CD4-positive, alpha-beta T cell treated with Interleukin-6 at 100 ng/mL for 8 hours (primary cell): Measurements from ENCODE around the gene HAL.
A peak's percentile ranks its signal among the peaks of the same experiment; 100 is the strongest.

Experiments used
- DNase-seq: peaks from one replicate; pipeline ENCODE4 v3.0.0-alpha.2; 2020; ENCODE audit warnings: mixed read lengths, low spot score

The HAL gene

DNA sequence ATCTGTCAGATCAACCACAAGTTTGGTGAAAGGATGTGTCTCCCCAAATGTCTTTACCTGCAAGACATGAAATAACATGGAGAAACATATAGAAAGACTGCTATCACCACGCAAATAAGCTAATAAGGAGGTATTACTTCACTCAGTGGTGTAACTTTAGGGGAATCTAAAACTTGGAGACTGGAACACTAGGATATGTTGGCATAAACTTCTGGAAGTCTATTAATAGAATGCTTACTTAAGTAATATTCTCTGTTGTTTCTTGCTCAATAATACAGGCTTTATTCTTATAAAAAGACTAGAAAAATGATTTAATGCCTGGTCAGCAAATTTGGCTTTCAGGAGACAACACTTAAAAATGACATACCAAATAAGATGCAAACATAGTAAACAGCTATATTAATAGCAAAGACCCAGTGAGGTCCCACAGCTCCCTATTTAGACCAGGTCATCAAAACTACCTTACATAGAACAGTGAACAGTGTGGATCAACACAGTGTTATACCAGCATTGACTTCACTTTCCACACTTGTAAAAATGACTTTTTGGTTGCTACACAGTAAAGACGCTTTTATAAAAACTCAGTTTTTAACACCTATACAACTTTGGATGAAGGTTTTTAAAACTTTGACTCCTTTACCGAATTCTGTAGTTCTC, 18.9 kb upstream of the HAL start:
- no peak for DNase-seq

DNA sequence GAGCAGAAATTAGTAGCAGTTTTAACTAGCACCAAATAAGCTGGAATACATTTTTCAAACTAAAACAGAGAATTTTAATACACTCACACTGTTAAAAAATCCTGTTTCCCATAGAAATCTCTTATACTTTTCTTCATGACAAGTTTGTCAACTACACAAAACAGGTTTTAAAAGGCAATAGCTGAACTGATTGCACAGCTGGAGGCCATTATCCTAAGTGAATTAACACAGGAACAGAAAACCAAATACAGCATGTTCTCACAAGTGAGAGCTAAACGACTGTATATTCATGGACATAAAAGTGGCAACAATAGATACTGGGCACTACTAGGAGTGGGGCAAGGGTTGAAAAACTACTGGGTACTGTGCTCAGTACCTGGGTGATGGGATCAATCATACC, 11.6 kb upstream of the HAL start:
- DNase-seq = no peak

DNA sequence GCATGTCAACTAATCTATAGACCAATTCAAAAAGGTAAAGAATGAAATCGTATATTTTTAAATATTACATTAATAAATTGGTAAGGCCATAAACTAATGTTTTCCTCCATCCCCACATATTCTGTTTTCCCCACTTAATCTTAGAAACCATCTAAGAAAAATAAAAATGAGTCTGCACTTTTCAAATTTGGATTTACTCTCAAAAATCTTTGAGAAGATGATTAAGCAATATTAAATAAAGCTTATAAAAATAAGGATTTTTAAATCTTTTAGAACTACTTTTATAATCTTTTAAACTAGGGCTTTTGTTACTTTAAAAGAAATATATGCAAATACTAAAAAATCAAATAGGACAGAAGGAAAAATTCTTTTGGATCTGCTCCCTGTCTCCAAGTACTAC, 10.6 kb upstream of the HAL start:
- DNase-seq = no peak

DNA sequence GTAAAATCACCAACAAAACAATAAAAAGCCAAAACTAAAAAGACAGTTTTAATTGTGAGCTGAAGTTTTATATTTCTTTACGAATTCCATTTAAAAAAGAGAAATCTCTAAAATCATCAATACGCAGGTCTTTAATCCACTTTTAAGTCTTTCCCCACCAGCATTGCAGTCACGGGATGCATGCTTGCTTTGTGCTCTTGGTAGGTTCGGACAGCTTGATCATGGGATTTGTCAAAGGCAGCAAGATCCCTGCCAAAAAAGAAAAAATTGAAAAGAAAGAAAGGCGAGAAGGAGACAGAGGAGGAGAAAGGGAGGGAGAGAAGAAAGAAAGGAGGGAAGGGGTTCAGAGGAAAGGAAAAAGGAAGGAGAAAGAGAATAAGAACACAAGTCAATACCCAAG, 4.7 kb upstream of the HAL start:
- DNase-seq = no peak

DNA sequence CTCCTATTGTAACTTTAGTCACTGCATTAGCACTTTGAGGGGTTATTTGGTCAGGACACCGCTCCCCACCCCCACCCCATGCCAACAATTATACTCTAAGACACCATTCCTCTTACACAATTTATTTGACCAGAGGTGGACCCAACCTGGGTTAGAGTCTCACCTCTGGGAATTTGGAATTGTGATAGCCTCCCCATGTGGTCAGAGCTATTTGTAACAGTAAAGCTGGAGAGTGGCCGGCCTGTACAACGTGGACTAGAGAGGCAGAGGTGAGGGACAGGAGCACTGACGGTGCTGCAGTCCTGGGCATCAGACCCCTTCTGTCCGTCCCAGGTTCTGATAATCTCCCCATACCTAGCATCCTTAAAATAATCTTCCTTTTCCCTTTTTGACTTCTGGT, 3.3 kb upstream of the HAL start:
- no peak for DNase-seq

DNA sequence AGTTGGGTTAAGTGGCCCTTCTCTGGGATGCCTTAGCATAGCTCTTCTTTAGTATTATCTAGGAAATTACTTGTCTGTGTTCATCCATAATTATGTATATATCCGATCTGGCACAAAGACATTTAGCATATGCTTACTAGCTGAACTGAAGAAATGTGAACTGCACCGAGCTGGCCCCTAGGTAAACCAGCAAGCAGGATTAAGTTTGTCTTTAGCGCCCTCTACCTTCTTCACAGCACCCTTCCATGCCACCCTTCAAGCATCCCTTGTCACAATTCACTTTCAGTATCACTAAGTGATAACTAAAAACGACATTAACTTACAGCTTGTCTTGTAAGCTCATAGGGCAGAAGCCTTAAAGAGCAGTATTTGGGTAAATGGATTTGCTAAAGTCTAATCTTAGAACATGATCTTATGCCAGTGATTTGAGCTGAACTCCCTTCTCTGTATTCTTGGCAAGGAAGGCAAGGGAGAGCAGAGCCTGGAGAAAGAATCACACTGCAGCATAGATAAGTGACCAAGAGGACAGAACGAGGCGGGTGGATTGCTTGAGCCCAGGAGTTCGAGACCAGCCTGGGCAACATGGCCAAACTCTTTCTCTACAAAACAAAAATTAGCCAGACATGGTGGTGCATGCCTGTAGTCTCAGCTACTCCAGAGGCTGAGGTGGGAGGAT, 2.6 kb upstream of the HAL start:
- DNase-seq = peak; percentile 60

DNA sequence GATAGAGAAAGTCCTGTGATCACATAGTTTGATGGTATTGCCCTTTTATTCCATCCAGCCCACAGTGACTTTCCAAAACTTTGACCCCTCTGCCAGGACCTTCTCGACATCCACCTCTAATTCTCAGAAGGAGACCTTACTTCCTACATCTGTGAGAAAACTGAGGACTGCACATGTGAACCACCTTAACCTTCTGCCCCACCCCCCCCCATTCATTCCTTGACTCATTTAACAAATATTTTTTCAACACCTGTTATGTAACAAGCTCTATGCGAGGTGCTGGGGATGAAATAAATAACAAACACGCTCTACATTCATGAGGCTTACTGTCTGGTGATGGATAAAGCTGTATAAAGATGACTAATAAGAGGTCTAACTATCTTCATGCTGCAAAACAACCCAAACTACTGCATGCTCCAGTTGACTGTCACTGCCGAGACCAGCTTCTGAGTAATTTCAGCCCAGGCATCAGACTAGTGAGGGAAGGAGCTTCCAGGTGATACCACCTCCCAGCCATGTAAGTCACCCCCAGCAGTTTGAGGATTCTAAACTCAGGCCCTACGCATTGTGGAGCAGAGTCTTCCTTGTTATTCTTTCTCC, 1.9 kb upstream of the HAL start:
- no peak for DNase-seq

DNA sequence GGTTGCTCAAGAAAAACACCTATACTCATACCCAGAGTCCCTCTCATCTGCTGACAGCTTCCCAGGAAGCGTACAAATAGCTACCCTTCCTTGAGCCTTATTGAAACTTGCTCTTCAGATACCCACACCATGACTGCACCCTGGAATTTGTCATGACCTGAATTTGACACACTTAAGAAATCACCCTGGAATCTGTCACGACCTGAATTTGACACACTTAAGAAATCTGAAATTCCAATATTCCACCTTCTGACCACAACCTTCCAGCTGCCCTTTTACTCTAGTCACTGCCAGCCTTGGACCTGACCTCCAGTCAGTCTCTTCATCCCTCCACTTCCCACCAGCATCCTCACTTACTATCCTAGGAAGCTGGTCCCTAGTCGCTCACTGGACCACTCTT, 1.1 kb upstream of the HAL start:
- no peak for DNase-seq

DNA sequence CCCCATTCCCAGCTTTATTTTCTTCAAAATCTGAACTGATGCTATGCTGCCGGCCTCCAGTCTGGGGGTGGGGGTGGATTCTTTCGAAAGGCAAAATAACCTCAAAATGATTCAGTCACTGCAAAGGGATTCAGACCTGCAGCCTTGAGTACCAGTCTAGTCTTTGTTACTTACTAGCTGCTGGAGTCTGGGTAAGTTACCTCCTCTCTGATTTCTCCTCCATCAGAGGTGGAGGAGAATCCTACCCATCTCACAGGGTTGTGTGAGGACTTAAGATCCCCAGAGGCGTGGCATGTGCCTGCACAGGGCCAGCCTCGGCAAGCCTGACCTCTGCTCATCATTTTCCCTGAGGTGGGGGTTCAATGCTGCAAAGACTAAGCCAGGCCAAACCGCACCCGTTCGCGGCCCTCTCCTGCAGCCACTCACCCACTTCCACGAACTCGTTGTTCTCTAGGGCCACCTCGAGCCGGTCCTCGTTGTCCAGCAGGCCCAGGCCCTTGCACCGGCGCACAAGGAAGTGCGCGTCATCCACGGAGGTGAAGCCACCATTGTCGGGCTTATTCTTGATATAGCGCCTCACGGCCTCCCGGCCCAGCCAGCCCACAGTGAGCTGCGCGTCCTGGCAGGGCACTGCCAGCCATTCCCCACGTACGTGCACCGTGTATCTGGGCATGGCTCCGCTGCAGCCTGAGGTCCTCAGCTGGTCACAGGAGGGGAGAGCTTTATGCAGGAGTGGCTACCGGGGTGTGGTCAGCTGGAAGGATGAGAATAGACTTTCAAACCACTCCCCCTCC, 709 bp downstream of the HAL start:
- DNase-seq = no peak

DNA sequence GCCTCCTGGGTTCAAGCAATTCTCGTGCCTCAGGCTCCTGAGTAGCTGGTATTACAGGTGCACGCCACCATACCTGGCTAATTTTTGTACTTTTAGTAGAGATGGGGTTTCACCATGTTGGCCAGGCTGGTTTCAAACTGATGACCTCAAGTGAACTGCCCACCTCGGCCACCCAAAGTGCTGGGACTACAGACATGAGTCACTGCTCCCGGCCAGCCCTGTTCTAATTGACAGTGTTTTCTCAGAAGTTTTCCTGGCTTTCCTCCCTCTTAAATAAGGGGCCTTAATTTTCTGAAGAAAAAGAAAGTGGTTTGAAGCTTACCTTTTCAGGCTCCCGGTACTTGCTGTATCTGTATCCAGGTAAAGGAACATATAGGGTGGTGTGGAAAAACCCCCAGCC, 1.7 kb downstream of the HAL start:
- no peak for DNase-seq

DNA sequence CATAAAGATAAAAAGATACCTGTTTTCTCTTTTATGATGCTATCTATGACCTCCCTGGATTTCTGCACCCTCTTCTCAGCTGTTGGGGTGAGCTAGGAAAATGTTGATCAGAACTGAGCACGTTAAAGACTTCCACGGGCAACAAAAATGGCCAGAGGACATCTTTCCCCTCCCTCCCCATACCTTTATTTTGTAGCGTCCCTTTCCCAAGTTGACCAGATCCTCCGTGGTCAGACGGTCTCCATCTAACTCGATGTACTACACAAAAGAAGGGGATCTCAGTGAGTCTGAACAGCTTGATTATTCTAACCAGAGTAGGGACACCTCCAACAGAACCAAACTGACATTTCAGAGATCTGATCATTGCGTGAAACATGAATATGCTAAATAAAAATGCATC, 2.2 kb downstream of the HAL start:
- DNase-seq = no peak

DNA sequence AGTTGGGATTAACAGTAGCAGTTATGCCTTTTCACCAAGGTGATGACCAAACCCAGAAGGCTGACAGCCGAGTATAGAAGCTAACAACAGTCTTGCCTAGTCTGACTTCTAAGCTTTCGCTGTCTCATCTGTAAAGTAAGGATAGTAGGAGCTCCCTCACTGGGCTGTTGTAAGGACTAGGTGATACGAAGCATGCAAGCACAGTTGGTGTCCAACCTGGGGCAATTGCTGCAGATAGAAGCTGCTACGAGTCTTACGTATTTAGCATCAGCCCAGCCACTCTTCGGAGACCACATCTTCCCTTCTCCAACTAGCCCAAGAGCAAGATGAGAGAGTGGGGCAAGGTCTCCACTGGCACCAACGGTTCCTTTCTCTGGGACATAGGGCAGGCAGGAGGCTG, 6.0 kb downstream of the HAL start:
- DNase-seq = no peak

DNA sequence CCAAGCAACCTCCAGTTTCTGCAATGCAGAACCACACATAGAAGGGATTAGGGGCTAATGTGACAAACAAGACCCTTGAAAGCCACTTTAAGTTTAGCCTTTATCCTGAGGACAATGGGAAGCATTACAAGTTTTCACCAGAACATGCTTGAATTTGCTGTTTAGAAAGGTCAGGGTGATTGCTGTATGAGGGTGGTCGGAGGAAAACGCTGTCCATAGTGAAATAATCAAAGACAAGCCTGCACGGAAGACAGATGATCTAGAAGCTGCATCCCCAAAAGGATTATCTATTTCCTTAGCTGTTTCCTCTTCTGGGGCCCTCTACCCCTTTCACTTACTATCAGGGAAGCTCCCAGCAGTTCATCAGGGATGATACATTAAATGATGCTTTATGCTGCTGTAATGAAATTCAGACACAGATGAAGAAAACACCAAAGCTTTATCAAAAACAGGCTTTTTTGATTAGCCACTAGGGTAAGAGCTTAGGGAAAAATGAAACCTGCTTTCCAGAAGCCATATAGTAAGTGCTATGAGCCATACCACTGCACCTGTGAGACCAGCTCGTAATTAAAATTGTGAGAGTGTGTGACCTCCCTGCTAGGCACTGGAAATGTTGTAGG, 6.5 kb downstream of the HAL start:
- DNase-seq = no peak

DNA sequence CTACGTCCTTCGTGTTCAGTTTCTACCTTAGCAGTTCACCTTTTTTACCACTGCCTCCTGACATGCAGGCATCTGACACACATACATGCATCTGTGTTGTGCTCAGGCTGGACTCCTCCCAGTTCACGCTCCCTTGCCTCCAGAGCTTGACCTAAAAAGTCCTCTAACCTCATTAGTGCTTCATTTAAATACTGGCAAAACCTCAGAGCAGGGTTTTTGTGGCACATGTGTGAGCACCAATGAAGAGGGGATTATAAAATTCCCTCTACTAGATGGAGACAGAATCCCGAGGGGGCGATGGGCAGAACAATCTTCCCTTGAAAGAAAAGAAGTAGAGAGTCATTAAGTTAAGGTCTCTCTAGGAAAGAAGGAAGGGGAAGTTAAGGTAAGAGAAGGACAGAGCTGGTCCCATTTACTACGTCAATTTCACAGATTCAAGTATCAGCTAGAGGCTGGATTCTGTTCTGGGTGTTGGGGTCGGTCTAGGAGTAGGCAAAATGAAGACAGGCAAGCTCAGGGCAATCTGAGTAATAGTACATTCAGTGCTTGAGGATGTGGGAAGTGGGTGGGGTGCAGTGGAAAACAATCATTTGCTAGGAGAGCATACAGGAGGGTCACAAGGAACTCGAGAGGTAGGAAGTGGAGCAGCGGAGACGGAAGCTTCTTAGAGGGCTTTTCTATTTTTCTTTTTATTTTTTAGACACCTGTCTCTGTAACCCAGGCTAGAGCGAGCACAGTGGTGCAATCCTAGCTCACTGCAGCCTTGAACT, 7.5 kb downstream of the HAL start:
- no peak for DNase-seq

DNA sequence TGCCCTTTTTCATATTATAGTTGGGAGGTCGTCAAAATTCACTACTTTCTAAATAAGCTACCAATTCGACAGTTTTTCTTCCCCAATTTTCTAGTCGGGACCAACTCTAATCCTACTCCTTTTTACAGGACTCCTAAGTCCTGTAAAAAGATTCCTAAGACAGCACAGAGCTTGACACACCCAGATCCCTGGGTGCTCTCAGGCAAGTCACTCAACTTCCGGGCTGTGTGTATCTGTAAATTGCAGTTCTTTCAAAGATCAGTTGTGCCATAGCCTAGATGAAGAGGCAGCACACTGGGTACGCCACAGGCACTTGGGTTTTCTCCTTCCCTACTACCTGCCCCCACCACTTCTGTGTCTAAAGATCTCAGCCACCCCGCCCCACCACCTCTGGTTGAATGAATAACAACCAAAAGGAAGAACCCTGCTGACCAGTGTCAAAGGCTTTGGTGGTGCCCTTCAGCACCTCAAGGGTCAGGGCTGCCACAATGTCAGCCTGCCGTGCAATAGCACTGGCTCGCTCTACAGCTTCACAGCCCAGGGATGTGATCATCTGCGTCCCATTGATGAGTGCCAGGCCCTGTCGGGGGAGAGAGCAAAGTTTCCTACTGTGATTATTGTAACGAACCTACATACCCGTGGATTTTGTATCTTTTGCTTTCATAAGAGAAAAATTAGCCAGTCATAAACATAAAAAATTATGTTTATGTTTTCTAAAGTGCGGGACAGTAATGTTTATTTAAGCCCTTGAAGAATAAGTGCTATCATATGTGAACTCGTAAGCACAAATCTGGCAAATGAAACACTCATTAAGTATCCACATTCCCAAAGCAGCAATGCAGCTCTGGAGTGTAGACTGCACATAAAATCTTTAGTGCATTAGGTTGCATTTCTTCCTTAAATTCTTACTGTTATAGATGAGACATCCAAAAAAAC, 9.2 kb downstream of the HAL start:
- DNase-seq = no peak

DNA sequence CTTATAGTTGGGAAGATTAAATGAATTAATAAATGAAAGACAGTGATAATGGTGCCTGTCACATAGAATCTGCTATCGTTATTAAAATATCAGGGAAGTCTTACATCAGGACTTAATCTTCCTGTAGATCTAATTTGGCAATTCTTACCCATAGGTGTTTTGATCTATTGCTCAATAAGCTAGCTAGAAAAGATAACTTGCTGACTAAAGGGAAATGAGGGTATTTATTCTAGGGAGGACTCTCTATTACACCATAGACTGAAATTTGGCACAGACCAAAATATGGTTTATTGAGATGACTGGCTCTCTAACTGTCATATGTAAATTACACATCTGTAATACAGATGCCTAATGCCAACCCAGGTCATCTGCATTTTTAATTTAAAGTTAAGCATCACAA, 11.5 kb downstream of the HAL start:
- no peak for DNase-seq

DNA sequence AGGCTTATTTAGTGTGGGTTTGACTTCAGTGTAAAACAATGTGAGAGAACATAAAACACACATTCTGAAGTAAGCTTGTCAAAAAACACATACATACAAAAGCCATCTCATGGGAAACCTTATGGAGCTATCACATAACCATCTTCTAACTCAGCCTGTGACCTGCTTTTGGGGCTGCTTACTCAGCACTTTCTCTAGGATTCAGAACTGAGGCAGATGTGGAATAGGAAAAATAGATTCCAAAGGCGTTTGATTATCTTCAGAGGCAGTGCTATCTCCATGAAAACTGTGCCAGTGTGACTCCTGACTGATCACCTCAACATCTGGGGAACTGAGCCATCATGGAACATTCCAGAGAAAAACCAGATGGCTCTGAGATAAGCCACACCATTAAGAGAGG, 13.5 kb downstream of the HAL start:
- DNase-seq = no peak

DNA sequence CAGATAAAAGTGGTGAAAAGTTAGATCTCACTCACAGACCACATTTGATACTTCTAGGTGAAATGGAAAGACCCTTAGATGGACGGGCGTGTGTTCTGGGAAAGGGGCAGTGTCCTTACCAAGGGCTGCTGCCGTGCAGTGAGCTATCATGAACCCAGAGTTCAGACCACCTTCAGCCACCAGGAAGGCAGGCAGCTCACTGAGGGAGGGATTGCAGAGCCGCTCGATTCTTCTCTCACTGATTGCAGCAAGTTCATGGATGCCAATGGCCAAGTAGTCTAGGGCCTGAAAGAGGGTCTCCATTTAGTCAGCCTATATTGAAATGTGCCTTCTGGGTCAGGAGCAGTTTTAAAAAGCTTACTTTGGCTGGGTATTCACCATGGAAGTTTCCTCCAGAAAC, 15.7 kb downstream of the HAL start:
- DNase-seq = no peak

DNA sequence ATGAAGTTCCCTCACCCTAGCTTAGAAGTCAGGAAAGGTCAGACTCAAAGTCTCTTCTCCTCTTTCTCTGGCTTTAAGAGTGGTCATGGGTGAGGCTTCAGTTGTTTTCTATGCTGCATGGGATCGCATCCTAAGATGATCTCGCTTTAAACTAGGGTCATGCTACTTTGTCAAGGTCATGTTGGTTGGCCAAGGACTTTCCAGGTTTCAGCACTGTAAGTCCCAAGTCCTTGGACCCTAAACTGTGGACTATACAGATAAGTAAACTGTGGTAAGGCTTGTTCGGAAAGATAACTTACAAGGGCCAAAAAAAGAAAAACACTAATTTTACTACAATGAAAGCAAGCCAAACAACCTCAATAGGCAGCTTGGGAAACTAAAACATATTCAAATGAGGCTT, 17.4 kb downstream of the HAL start:
- DNase-seq = no peak

DNA sequence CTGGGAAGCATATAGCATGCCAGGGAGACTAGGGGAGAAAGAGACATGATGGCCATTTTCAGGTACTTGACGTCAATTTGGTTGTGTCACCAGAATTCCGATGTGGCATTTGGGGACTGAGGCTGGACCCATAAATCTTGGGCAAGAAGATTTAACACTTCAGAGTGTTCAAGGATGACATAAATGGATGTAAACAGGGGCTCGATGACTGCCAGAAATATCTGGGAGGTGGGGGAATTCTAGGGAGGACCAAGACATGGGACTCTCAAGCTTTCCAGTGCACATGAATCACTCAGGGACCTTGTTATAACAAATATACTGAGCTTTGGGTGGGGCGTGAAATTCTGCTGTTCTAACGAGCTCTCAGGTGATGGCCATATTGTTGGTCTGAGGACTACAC, 17.8 kb downstream of the HAL start:
- DNase-seq = no peak
